OCI-M1 (cell line): Measurements from ENCODE around the gene KLHL17.

Experiments
- DNase-seq: peaks from one replicate; lab custom pipeline; 2025; lab: John Stamatoyannopoulos, UW

KLHL17 gene

DNA sequence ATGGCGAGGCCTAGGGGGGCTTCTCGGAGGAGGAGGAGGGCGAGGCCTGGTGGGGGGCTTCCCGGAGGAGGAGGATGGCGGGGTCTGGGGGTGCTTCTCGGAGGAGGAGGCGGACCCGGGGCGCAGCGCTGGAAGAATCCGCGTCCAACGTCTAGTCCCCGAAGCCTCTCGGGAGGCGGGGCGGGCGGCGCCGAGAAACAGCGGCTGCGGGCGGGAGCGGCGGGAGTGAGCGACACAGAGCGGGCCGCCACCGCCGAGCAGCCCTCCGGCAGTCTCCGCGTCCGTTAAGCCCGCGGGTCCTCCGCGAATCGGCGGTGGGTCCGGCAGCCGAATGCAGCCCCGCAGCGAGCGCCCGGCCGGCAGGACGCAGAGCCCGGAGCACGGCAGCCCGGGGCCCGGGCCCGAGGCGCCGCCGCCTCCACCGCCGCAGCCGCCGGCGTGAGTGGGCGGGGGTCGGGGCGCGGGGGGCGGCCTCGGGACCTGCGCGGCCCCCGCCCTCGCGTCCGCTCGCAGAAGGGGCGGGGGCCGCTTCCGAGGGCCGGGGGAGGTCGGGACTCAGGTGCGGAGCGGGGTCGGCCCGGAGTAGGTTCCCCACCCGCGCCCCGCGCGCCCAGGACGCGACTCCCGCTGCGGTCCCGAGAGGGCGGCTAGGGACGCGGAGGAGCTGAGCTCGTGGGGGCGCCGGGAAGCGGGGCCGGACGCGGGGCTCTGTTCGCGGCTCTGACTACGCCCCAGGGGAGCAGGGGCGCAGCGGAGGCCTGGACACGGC is at the start of gene KLHL17:
Gene KLHL17, plus strand, starts transcription at position 222 of the 769 bp plus-strand sequence. Its CDS starts 110 bp downstream, at position 332.
- peak; percentile 91 for DNase-seq

DNA sequence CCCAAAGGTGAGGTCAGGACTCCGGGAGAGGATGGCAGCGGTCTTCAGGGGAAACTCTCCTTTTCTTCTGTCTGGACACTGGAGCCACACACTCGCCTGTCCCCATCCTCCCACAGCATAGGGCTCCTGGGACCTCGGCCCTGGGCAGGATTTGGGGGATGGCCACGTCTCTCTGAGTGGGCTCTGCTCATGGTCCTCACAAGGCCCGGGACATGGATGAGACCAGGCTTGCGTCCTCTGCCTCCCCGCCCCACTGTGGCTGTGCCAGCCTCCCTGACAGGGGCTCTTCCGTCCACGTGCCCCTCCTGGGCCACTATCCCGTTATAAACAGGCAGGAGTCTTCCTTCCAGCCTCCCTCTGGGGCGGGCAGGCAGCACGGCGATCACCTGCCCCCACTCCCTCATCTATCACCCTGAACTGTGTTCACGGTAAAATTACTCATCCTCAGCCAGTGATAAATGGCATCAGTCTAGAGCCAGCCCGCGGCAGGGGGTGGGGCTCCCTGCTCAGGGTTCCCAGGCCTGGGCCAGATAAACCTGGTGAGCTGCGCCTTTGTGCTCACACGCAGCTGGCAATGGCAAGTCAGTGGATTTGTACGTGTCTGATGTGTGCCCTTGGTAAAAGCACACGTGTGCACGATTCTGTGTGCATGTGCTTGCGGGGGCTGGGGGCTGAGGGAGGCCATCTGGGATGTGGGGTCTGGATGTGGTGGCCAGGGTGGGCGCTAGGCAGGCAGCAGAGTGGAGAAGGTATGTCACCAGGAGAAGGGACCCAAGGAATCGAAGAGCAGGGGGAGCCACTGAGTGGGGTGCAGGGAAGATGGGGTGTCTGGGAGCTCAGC is 49.3 kb upstream of the KLHL17 start:
- peak; percentile 52 for DNase-seq

DNA sequence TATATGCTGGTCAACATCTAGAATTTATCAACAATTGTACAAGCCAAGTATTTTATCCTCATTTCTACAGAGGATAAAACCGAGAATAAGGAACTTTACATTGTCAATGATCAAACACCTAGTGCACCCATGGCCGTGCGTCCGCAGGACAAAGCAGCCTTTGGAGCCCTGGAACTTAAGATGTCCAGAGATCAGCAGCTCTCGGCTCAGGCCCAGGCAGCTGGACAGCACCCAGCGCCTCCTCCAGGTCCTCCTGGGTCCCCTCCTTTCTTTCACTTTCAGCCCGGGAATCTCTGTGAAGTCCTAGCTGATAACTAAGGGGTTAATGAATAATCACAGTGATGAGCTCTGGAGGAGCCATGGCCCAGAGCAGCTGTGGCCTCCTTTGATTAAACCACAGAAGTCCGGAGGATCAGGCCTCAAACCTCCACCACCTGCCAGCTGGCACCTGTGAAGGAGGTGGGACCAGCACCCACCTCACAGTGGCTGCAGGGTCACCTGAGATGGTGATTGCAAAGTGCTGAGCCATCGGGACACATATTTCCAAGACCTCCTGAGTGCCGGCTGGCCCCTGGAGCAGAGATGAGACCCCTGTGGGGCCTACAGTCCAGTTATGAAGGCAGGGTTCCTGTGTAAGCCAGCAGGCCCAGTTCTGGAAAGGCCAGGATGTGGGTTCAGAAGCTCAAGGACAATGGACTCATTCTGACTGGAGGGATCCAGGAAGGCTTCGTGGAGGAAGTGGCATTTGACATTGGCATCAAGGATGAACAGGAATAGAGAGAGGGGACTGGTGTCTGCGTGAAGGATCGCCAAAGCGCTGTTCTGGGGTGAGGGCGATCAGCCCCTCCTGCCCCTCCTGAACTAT is 48.3 kb upstream of the KLHL17 start:
- DNase-seq: no peak

DNA sequence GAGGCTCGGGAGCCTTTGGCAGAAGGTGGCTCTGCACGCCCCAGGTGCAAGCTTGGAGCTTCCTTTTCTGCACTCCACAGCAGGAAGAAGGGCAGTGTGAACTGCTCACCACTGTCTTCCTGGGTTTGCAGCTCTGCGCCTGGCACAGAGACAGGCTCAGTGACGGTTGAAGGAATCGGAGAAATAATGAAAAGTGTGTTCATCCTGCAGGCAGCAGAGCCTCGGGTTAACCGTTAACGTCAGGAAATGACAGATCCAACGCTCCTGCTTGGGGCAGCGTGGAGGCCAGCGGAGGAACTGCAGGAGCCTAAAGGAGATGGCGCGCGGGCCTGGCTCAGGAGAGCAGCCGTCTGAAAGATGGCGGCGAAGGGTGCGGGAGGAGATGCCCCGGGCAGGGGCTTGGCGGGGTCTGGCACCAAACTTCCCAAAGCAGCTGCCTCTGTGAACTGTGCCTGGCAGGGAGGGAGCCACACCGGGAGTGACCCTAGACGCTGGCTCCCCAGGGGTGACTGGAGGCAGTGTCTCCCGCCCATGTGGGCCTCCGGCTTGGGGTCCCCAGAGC is 47.6 kb upstream of the KLHL17 start:
- DNase-seq: no peak

DNA sequence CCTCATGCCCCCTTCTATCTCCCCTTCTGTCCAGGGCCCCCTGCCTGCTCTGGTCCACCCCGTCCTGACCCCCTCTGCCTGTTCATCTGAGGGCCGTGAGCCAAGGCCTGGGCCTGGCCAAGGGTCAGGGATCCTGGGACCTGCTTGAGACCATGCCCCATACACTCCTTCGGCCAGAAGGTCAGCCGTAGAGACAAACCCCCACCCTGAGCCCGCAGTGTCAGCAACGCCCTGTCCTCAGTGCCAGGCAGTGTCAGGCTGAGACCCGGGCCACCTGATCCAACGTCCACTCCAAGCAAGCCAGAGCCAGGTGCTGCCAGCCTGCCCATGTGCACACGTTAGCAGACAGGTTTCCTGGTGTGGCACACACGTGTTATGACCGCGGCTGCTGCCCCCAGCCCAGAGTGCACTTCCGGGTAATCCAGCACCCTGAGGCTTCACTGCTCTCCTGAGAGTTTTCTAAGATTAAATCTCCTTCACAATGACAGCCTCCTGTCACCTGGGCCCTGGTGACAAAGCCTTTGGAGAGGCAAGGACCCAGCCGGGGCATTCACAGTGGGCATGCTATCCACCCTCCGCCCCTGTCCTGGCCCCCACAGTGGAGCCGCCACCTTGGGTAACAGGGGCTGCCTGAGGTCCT is 46.8 kb upstream of the KLHL17 start:
- no peak for DNase-seq

DNA sequence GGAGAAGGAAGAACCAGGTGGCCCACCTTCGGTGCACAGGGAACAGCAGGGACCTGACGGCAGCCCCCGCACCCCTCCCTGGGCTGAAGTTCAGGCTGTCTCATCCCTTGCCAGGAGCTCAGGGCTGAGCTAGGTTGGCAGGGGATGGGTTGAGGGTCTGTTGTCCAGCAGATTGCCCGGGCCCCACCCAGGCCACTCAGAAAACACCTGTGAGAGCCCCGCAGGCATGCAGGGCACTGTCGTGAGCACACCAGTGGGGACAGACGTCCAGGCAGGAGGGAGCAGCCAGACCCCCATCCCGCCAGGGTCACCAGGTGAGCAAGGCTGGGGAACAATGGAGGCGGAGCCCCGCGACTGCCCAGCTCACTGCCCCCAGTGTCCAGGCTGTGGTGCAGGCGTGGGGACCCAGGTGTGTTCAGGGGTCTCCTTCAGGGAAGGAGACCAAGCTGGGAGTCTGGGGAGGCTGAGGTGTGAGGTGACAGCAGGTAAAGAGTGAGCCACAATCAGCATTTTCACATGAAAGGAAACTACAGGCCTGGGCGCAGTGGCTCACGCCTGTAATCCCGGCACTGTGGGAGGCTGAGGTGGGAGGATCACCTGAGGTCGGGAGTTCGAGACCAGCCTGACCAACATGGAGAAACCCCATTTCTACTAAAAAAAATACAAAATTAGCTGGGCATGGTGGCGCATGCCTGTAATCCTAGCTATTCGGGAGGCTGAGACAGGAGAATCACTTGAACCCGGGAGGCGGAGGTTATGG is 46.1 kb upstream of the KLHL17 start:
- DNase-seq: no peak

DNA sequence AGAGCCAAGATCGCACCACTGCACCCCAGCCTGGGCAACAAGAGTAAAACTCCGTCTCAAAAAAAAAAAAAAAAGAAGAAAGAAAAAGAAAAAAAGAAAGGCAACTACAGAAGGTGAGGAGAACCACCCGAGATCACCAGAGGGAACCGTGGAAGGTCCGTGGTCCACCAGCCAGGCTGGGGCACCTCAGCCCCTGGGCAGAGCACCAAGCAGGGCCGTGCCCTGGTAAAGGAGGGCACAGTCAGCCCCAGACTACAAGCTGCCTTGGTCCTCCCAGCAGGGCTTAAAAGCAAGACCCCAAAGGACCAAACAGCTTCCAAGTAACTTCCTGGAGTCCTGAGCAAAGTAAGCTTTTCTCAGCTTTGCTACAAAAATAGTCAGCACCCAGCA is 45.5 kb upstream of the KLHL17 start:
- DNase-seq: no peak

DNA sequence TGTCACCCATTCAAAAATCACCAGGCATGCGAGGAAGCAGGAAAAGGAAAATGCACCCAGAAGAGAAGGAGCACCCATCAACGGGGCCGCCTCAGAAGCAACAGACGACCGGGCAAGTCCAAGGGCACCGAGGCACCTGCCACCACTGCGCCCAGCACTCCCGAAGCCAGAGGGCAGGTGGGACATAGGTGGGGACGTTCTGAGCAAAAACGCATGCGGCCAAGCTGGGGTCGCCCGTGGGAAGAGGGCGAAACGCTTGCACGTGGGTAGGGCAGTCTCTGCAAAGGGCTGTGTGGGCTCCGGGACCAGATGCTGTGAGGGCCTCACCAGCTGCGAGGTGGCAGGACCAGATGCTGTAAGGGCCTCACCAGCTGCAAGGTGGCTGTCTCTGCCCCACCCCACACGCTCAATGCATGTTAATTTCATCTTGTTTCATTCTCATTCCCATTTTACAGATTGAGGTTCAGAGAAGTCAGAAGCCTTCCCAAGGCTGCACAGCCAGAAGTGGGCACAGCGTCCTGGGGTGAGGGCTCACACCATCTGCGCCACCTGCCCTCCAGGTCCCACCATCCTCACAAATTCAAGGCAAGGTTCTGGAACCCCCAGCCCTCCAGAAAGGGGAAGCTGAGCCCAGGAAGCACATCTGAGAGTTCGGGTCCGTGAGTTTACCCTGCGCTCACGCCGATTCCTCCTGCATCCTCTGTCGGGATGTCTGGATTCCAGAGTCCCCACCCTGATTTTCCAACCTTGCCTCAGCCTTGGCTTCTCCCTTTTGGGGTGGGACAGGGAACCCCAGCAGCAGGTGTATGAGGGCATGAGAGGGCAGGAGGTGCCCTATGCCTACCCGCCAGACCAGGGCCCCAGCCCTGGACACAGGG is 44.9 kb upstream of the KLHL17 start:
- no peak for DNase-seq

DNA sequence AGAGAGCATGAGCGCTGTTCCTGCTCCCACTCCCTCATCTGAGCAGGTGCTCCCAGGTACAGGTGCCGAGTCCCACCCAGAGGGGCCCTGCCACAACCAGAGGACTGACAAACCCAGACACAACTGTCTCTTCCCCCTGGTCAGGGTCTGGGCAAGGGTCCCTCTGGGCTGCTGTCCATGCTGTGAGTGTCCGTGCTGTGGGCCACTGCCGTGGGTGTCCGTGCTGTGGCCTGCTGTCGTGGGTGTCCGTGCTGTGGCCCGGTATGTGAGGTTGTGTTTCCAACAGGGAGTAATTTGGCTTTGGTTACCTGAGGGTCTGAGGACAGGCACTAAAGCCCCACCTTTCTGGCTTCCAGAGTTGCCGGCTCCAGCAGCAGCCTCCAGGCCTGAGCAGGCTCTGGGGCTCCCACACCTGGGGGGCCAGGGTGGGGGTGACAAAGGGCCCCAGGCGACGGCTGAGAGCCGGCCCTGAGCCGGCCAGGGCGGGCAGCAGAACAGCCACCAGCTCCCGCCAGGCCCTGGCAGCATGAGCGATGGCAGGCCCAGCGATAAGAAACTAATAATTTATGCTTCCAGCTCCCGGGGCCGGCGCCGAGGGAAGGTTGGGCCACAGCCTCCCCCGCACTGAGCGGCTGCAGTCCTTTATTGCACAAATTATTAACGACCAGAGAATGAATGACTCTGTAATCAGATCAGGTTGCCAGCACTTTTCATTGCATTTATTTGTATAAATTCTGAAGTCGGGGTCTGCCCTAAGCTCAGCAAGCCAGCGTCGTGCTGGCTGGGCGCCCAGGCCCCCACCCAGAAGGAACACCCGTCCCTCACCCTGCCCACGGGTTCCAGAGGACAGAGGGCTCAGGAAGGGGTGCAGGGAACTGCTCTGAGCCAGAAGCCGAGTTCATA is 44.0 kb upstream of the KLHL17 start:
- peak; percentile 56 for DNase-seq

DNA sequence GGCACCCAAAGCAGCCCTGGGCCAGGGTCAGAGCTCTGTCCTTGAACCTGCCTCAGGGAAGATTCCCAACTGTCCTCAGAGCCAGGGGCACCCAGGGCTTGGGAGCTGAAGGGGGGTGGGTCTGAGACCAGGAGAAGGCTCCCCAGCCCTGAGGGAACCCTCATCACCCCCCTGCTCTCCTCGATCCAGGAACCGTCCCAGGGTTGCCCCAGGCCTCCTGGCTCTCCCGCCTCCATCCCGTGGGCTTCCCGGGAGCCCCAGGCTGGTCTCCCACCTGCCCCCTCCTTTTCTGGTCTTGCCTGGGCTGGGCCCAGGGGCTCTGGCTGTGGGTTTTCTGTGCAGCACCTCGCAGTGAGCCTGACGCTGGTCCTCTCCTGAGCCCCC is 43.3 kb upstream of the KLHL17 start:
- DNase-seq: no peak

DNA sequence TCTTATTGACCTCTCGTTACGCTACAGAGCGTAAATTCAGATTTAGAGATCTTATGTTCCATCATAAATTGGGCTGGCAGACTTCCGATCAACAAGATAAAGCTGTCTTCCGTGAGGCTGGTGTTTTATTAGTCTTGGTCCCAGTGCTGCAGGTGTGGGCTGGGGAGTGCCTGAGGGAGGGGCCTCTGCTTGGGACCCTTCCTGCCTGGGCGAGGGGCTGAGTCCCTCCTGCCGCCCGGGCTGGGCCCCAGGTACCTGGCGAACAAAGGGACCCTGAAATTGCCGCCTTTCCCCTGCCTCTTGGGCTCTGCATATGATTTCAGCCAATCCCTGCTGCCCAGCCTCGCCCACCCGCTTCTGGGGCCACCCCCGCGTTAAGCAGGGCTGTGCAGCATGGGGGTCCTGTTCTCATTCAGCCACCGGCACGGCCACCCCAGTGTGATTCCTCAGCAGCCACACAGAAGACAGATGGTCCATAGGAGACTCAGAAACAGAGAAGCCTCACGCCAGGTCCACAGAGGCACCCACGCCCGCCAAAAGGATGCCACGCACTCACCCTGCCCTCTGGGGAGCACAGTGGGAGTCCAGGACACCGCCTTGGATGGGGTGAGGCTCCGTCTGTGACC is 42.8 kb upstream of the KLHL17 start:
- no peak for DNase-seq

DNA sequence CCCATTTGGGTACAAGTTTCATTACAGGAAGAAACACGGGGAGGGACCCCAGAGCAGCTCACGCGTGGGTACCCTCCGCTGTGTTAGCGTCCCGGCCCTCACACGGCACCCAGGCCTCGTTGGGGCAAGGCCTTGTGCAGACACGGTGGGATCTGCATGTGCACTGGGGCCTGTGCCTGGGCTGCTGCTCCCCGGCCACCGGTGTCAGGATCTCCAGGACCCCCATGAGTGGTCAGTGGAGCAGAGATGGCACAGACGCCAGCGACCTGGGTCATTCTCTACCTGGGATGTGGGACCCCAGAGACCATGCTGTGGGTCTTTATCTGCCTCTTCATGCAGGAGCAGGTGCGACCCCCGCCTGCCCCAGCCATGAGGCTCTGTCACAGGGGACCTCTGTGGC is 42.0 kb upstream of the KLHL17 start:
- DNase-seq: no peak

DNA sequence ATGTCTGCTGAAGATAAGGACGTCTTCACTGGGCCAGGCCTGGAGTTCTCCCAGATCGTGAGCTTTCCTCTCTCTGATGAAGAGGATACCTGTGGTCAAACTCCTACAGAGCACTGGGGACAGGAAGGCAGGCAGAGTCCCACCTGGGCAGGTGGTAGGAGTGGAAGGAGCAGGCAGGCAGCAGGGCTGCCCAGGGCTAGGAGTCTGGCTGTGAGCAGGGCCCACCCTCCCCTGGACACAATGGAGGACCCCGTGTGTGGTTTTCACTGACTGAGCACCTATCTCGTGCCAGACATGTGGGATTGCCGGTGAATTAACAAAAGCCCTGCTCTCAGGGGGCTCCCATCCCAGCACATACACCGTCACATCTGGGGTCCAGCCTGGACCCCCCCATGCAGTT is 41.5 kb upstream of the KLHL17 start:
- peak; percentile 30 for DNase-seq

DNA sequence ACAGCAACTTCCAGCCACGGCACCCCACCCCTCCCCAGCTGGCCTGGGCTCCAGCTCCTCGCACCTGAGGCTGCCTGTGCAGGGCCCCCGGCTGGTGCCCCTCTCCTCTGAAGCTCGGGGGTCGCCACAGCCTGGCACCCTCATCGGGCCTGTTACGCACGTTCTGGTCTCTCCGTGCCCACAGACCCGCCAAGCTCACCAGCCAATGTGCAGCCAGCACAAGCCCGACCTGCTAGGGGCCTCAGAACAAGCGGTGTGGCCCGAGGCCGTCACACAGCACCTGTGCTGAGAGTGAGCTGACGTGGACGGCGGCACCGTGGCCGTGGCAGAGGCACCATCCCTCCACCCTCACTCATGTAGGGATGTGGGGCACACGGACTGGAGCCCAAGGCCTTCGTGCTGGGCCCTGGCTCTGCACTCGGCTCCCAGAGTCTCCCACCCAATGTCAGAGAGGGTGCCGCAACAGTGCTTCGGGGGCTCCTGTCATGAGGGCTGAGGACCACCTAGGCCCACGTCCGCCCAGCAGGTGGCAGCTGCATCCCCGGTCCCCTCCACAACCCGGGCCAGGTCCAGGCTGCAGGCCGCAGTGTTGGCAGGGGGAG is 41.0 kb upstream of the KLHL17 start:
- DNase-seq: no peak

DNA sequence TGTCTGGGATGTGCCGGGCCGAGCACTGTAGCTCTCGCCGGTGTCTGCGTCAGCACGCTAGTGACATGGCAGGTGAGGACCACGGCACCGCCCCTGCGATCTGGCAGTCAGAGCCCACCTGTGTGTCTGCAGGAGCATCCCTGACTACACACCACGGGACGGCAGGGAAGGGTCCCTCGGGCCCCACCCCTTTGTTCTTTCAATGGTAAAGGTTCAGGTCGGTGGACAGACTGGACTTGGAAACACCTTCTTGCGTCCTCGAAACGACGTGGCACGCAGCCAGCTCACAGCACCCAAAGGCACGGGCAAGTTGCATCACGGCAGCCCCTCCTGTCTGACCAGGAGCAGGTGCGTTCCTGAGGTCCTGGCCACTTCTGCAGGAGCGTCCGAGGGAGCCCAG is 40.4 kb upstream of the KLHL17 start:
- no peak for DNase-seq

DNA sequence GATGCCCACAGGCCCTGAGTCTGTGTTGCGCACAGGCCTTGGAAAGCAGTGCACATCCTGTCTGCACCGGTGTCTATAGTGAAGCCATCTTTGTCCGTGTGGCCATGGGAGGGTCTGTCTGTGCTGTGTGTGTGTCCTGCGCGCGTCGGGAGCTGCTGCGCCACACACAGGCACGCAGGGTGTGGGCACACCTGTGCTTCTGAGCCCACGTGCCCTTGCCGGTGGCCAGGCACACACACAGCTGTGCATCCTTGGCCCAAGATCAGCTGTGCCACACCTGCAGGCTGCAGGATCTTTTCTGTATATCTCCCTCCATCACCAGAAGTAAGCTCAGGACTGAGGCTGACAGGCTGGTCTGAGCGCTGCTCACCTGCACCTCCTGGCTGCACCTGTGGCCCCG is 39.9 kb upstream of the KLHL17 start:
- DNase-seq: peak; percentile 30

DNA sequence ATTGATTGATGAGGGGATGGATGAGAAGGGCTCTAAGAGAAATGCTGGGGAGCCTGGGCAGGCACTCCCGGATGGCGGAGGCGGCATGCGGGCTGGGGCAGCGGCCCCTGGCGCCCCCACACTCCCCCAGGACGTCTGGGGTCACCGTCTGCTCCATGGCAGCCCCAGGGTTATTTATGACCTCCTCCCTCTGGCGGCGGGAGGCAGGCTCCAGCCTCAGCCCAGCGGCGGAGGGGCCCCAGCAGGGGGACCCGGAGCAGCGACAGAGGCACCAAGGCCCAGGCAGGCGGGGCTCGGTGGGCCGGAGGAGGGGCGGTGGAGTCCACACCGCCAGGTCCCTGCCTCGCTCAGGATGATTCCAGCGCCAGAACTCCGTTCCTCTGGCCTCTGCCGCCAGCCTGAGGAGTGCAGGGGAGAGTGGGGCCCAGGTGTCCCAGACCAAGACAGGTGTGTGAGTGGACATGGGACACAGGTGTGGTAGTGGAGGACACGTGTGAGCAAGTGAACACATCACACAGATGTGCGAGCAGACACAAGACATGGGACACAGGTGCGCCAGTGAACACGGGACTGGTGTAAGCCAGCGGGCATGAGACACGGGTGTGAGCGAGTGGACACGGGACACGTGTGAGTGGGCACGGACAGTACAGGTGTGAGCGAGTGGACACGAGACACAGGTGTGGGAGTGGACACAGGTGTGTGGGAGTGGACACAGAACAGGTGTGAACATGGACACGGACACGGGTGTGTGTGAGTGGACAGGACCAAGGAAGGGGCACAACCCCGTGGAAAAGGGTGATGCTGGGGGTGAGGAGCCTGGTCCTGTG is 39.2 kb upstream of the KLHL17 start:
- peak; percentile 91 for DNase-seq
